AG04450 (cell line): ENCODE measurements around the gene YARS1. TPM values are rescaled to one million over a fixed set of nuclear protein-coding genes. Genes with fewer than 3 reads are reported as not detected.
"Not testable (repeated sequence)": the region's sequence is repeated elsewhere in the genome, so short reads cannot be mapped to it uniquely, and the experiment has no call there.

ENCODE experiments used
- CTCF ChIA-PET: fragments of 300-600, 350-600 bp; formaldehyde crosslinking; extraction: SDS; loops from one replicate; lab custom pipeline; 2022; ENCODE audit warnings: antibody characterized with exemption, inconsistent platforms; lab: Charles Lee
- POLR2A ChIA-PET: fragments of 350-600 bp; formaldehyde crosslinking; extraction: SDS; loops from one replicate; lab custom pipeline; 2021; ENCODE audit warnings: antibody characterized with exemption, inconsistent platforms; lab: Yijun Ruan, JAX
- DNase-seq: peaks from one replicate; pipeline ENCODE4 v3.0.0-alpha.2; 2011; ENCODE audit warnings: low read depth, low spot score
- H3K27ac ChIP-seq: one replicate; pipeline ENCODE4 v1.5.1; 2012; ENCODE audit warnings: low read depth, low read length, control low read depth
- H3K27me3 ChIP-seq: one replicate; pipeline ENCODE4 v1.6.0; 2012; ENCODE audit warnings: low read length; ENCODE audit not compliant: control insufficient read depth, insufficient read depth
- H3K4me3 ChIP-seq: 2 replicates; pipeline ENCODE4 v1.5.1; 2011; ENCODE audit warnings: mild to moderate bottlenecking, low read depth, low read length, control low read depth
- H3K9me3 ChIP-seq: 2 replicates; pipeline ENCODE4 v1.5.1; 2012; ENCODE audit warnings: low read length; ENCODE audit not compliant: control insufficient read depth, insufficient read depth
- polyA plus RNA-seq: library from polyadenylated mRNA; depleted of rRNA; stranded (reverse); fragments of >200 nt; gene quantifications from 2 replicates; pipeline ENCODE4 v1.2.3, GENCODE V29; 2011
- TF ChIP-seq, protein P1 (sequence below): IDR thresholded peaks from 2 replicates; pipeline ENCODE4 v1.5.1; 2011; ENCODE audit warnings: low read depth, low read length, control low read depth, inconsistent platforms

Gene YARS1
- polyA plus RNA-seq, 1 experiment: 105 TPM

DNA sequence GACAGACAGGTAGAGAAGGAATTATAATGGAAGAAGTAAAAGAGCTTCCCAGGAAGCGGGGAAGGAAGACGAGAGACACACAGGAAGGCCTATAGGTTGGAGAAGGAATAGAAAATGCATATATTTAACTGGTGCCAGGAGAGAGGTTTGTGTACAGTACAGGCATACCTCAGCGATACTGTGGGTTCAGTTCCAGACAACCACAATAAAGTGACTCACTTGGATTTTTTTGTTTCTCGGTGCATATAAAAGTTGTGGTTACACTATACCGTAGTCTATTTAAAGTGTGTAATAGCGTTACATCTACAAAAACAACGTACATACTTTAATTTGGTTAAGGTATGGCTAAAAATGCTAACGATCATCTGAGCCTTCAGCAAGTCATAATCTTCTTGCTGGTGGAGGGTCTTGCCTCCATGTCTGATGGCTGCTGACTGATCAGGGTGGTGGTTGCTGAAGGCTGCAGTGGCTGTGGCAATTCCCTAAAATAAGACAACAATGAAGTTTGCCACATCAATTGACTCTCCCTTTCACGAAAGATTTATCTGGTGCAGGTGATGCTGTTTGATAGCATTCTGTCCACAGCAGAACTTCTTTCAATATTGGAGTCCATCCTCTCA is 16.0 kb downstream of the YARS1 start:
- ChIA-PET POLR2A (no interaction called here), CTCF (no interaction called here)
- TF ChIP-seq, protein P1, sequence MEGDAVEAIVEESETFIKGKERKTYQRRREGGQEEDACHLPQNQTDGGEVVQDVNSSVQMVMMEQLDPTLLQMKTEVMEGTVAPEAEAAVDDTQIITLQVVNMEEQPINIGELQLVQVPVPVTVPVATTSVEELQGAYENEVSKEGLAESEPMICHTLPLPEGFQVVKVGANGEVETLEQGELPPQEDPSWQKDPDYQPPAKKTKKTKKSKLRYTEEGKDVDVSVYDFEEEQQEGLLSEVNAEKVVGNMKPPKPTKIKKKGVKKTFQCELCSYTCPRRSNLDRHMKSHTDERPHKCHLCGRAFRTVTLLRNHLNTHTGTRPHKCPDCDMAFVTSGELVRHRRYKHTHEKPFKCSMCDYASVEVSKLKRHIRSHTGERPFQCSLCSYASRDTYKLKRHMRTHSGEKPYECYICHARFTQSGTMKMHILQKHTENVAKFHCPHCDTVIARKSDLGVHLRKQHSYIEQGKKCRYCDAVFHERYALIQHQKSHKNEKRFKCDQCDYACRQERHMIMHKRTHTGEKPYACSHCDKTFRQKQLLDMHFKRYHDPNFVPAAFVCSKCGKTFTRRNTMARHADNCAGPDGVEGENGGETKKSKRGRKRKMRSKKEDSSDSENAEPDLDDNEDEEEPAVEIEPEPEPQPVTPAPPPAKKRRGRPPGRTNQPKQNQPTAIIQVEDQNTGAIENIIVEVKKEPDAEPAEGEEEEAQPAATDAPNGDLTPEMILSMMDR: no peak
- no peaks in the 10 kb centered on the region; the same call in 1 of the 2 replicates for H3K9me3 ChIP-seq
- H3K27ac ChIP-seq: peak overlapping the region; percentile 66
- DNase-seq: peak; percentile 63
- no peak overlapping the region for H3K4me3 ChIP-seq
- no peaks in the 10 kb centered on the region for H3K27me3 ChIP-seq

DNA sequence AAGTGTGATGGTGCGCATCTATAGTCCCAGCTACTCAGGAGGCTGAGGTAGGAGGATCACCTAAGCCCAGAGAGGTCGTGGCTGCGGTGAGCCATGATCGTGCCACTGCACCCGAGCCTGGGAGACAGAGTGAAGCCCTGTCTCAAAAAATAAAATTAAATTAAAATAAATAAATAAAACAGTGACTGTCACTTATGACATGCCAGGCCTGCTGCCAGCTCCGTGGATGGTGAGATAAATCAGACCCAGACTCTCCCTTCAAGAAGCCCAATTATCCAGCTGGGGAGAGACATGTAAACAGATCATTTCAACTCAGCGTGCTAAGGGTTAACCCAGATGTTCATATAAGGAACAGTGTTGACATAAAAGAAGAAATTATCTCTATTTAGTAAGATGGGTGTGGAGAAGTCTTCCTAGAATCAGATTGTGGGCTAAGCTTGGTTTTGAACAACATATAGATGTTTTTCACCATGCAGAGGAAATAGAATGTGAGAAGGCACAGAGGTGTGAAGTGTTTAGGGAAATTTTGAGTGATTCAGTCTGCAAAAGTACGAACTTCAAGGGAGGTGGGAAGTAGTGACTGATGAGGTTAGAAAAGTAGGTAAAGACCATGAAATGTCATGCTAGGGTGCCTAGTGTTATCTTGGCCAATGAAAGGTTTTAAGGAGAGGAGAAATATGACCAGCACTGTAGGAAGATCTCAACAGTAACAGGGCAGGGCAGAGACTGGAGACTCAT is 18.3 kb downstream of the YARS1 start:
- POLR2A ChIA-PET: interaction anchor here (1.4 kb wide), 1 partner anchor 95 kb away, joined by 3 read pairs; no protein-coding TSS in a partner anchor
- no peak overlapping the region for H3K4me3 ChIP-seq
- H3K27ac ChIP-seq: peak overlapping the region; percentile 70
- no peaks in the 10 kb centered on the region; the same call in 1 of the 2 replicates for H3K9me3 ChIP-seq
- no peak for DNase-seq
- CTCF ChIA-PET: interaction anchor here (1.6 kb wide), 1 partner anchor 87 kb away, joined by 3 read pairs; no protein-coding TSS in a partner anchor
- H3K27me3 ChIP-seq: no peaks in the 10 kb centered on the region
- TF ChIP-seq, protein P1: no peak

- H3K9me3 ChIP-seq: no peaks in the 10 kb centered on the region; the same call in 1 of the 2 replicates
- H3K27me3 ChIP-seq: no peaks in the 10 kb centered on the region
- peak overlapping the region; percentile 70 for H3K27ac ChIP-seq
- DNase-seq: no peak
- CTCF ChIA-PET: no interaction called here
- TF ChIP-seq, protein P1: no peak
- POLR2A ChIA-PET: interaction anchor here (1.4 kb wide), 1 partner anchor 95 kb away, joined by 3 read pairs; no protein-coding TSS in a partner anchor
- H3K4me3 ChIP-seq: no peak overlapping the region
These were observed 19.0 kb downstream of the YARS1 start for GRCh38 chr1:32798191-32798590.

- Histone ChIP-seq H3K4me3 (no peak overlapping the region), H3K27me3 (no peaks in the 10 kb centered on the region), H3K27ac (peak overlapping the region; percentile 39), H3K9me3 (no peaks in the 10 kb centered on the region; the same call in 1 of the 2 replicates)
- TF ChIP-seq, protein P1: no peak
- DNase-seq: no peak
- CTCF ChIA-PET: no interaction called here
- POLR2A ChIA-PET: no interaction called here
These were observed 19.7 kb downstream of the YARS1 start for GRCh38 chr1:32797456-32797855.

DNA sequence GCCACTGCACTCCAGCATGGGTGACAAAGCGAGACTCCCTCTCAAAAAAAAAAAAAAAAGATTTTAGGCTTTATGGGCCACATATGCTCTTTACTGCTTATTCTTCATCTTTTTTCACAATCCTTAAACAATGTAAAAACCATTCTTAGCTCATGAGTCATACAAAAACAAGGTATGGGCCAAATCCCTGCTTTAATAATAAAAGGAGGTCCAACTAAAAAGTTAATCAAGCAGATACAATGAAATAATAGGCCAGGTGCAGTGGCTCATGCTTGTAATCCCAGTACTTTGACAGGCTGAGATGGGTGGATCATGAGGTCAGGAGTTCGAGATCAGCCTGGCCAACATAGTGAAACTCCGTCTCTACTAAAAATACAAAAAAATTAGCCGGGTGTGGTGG is 21.4 kb downstream of the YARS1 start:
- not testable (repeated sequence) for H3K27me3 ChIP-seq, H3K4me3 ChIP-seq, DNase-seq, H3K9me3 ChIP-seq
- CTCF ChIA-PET: interaction anchor here (0.6 kb wide), 2 partner anchors 290 to 460 kb away, joined by 5 to 10 read pairs; partner anchors contain the start of gene MARCKSL1
- POLR2A ChIA-PET: interaction anchor here (0.7 kb wide), 1 partner anchor 44 kb away, joined by 3 read pairs; no protein-coding TSS in a partner anchor
- H3K27ac ChIP-seq: peak overlapping the region; percentile 39
